SK-N-SH treated with all-trans-retinoic acid at 6 μM for 48 hours (cell line): ENCODE results near the gene RPL19.

Experiments
- ARNTL ChIP-seq: fragments of 450-650 bp; formaldehyde crosslinking; IDR thresholded peaks from 2 replicates; pipeline ENCODE4 v1.5.0; 2020; ENCODE audit warnings: low read depth, mild to moderate bottlenecking, moderate library complexity, borderline replicate concordance
- CREB5 ChIP-seq: fragments of 250-450 bp; sonication (Bioruptor Pico); IDR thresholded peaks from 2 replicates; pipeline ENCODE4 v1.5.1; 2020; ENCODE audit warnings: low read depth, mild to moderate bottlenecking, moderate library complexity
- PATZ1 ChIP-seq: fragments of 250-450 bp; sonication (Bioruptor Pico); IDR thresholded peaks from 2 replicates; pipeline ENCODE4 v1.8.0; 2020; ENCODE audit warnings: mild to moderate bottlenecking, moderate library complexity, borderline replicate concordance
- POU6F1 ChIP-seq: fragments of 250-450 bp; sonication (Bioruptor Pico); IDR thresholded peaks from 2 replicates; pipeline ENCODE4 v1.8.0; 2021; ENCODE audit warnings: low read depth, mild to moderate bottlenecking, moderate library complexity, borderline replicate concordance
- SNAI2 ChIP-seq: fragments of 250-450 bp; sonication (Bioruptor Pico); IDR thresholded peaks from 2 replicates; pipeline ENCODE4 v1.5.0; 2020; ENCODE audit warnings: mild to moderate bottlenecking, moderate library complexity
- ZC3H10 ChIP-seq: fragments of 250-450 bp; sonication (Bioruptor Pico); IDR thresholded peaks from 2 replicates; pipeline ENCODE4 v1.5.1; 2021; ENCODE audit warnings: mild to moderate bottlenecking, moderate library complexity
- ZFP3 ChIP-seq: fragments of 250-450 bp; sonication (Bioruptor Pico); IDR thresholded peaks from 2 replicates; pipeline ENCODE4 v1.5.0; 2020; ENCODE audit warnings: mild to moderate bottlenecking, moderate library complexity
- ZNF565 ChIP-seq: fragments of 450-650 bp; formaldehyde crosslinking; conservative IDR thresholded peaks from 2 replicates; pipeline ENCODE4 v1.5.0; 2020; ENCODE audit warnings: low read depth, mild to moderate bottlenecking, moderate library complexity

- TF ChIP-seq ARNTL (CRISPR knock-in tag): no peak
- TF ChIP-seq ZFP3 (CRISPR knock-in tag): no peak
- TF ChIP-seq PATZ1 (CRISPR knock-in tag): no peak
- TF ChIP-seq CREB5 (CRISPR knock-in tag): no peak
- TF ChIP-seq ZNF565: no peak
- no peak for TF ChIP-seq POU6F1 (CRISPR knock-in tag)
- TF ChIP-seq ZC3H10: no peak
- no peak for TF ChIP-seq SNAI2
These were observed 43.6 kb upstream of the RPL19 start for GRCh38 chr17:39156491-39156890.
